Activated CD4-positive, alpha-beta T cell treated with anti-CD3 and anti-CD28 coated beads, Interleukin-2, amount 10 ng/mL, durations not matched to agents 24 days and 14 days (primary cell): Measurements from ENCODE around the gene ZNHIT1. TPM values are rescaled to one million over a fixed set of nuclear protein-coding genes. Genes with fewer than 3 reads are reported as not detected.
"Not testable (repeated sequence)": the region's sequence is repeated elsewhere in the genome, so short reads cannot be mapped to it uniquely, and the experiment has no call there.

Source experiments
- DNase-seq: peaks from one replicate; pipeline ENCODE4 v3.0.0; 2022
- H3K27ac Mint-ChIP-seq: one replicate; pipeline ENCODE4 v1.8.0; 2022; ENCODE audit warnings: mild to moderate bottlenecking, mixed read lengths
- H3K27me3 Mint-ChIP-seq: one replicate; pipeline ENCODE4 v1.8.0; 2022; ENCODE audit warnings: mixed read lengths
- H3K36me3 Mint-ChIP-seq: one replicate; pipeline ENCODE4 v1.8.0; 2022; ENCODE audit warnings: low read depth, mild to moderate bottlenecking, mixed read lengths
- H3K4me1 Mint-ChIP-seq: one replicate; pipeline ENCODE4 v1.8.0; 2021; ENCODE audit warnings: mixed read lengths
- H3K4me3 Mint-ChIP-seq: one replicate; pipeline ENCODE4 v1.8.0; 2022; ENCODE audit warnings: mild to moderate bottlenecking, moderate library complexity, mixed read lengths
- H3K9me3 Mint-ChIP-seq: one replicate; pipeline ENCODE4 v1.8.0; 2021; ENCODE audit warnings: mixed read lengths
- intact Hi-C: fragments of 100-400 bp; cut with micrococcal nuclease; formaldehyde crosslinking; loops from one replicate; pipeline ENCODE4 v1.15.1; 2023
- total RNA-seq: library from RNA; stranded (reverse); gene quantifications from 2 replicates; pipeline ENCODE4 v1.2.3, GENCODE V29; 2022

ZNHIT1 gene
- total RNA-seq, 1 donor from 2014 or later: 53.8 TPM

DNA sequence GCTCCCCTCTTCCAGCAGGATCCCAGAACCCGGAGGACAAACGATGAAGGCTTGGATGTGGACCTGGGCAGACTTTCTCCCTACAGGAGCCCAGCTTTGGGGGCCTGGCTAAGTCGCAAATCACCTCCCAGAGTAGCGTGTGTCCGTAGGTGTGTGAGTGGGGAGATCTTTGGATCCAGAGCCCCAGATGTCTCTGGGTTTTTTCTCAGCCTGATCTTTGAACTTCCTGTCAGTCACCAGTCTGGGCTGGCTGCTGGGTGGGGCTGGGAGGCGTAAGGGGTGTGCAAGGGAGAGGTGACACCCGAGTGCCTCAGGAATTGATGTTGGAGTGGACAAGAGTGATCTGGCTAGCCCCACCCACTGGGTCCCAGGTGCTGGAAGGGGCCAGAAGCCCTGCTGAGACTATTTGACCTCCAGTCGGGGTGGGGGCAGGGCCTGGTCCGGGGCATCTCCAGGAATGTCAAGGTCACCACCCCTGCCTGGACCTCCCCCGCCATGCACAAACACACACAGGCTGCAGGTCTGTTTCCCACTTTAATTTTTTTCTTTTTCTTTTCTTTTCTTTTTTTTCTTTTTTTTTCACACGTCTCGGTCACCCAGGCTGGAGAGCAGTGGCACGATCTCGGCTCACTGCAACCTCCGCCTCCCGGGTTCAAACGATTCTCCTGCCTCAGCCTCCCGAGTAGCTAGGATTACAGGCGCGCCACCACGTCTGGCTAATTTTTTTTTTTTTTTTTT, 16.9 kb upstream of the ZNHIT1 start, which contains the start of gene MOGAT3:
Gene MOGAT3, minus strand, starts transcription at position 175 of the 738 bp plus-strand sequence. CDS start 182 bp downstream, outside the sequence.
- Mint-ChIP-seq H3K9me3 (no peaks in the 10 kb centered on the region), H3K27me3 (peaks cover 28% of the 10 kb centered on the region), H3K4me1 (peaks cover 8% of the 10 kb centered on the region), H3K27ac (peak within 1 kb of the TSS; percentile 62), H3K36me3 (peaks cover 4% of the 10 kb centered on the region), H3K4me3 (no peak within 1 kb of the TSS)
- no peak for DNase-seq
- intact Hi-C loops: no loop called here

DNA sequence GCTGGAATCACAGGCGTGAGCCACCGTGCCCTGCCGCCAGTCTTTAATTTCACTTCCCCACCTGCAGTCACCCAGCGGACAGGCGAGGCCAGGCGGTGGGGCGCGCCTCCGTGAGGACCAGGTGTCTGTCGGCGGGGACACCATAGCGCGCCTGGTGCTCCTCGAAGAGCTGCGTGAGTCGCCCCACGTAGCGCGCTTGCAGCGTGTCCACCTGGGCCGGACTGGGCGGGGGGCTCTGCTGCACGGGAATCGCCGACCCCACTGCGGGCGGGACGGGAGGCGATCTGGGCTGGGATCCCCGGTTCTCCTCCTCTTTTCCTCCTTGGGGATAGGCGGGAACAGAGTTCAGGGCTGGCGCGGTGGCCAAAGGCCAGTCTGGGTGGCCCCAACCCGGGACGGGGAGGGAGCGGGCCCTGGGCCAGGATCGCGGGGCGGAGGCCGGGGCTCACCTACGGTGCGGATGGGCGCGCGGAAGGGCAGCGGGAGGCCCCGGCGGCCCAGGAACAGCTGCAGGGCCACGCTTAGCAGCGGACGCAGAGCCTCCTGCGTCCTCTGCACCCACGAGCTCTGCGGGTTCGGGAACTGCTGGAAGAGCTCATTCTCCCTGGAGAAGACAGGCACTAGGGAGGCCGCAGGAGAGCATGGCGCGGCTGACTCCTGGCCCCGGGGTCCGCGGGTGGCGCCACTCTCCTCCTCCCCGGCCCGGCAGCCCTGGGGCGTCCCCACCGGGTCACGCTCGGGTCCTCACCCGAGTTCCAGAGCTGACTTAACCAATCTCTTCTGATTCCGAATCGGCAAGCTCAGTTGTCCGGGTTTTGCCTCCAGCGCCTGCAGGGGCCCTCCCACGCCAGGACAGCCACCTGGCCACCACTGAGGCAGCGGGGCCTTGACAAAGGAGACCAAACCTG, 16.0 kb upstream of the ZNHIT1 start:
- Mint-ChIP-seq H3K27ac (no peak overlapping the region), H3K4me3 (no peak overlapping the region)

DNA sequence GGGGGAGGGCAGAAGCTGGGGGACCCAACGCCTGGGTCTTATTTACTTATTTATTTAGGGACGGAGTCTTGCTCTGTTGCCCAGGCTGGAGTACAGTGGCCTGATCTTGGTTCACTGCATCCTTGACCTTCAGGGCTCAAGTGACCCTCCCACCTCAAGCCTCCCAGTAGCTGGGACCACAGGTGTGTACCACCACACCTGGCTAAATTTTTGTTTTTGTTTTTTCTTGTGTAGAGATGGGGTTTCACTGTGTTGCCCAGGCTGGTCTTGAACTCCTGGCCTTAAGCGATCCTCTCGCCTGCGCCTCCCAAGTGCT, 15.4 kb upstream of the ZNHIT1 start:
- intact Hi-C loops: no loop called here
- Mint-ChIP-seq H3K4me1 (peaks cover 8% of the 10 kb centered on the region), H3K27ac (no peak overlapping the region), H3K27me3 (peaks cover 28% of the 10 kb centered on the region), H3K36me3 (peaks cover 10% of the 10 kb centered on the region), H3K9me3 (no peaks in the 10 kb centered on the region), H3K4me3 (no peak overlapping the region)
- no peak for DNase-seq

More for the DNA sequence above, 16.0 kb upstream of the ZNHIT1 start:
- Mint-ChIP-seq H3K4me1 (peaks cover 8% of the 10 kb centered on the region), H3K27me3 (peaks cover 28% of the 10 kb centered on the region), H3K36me3 (peaks cover 10% of the 10 kb centered on the region), H3K9me3 (no peaks in the 10 kb centered on the region)
- intact Hi-C loops: no loop called here
- DNase-seq: no peak

DNA sequence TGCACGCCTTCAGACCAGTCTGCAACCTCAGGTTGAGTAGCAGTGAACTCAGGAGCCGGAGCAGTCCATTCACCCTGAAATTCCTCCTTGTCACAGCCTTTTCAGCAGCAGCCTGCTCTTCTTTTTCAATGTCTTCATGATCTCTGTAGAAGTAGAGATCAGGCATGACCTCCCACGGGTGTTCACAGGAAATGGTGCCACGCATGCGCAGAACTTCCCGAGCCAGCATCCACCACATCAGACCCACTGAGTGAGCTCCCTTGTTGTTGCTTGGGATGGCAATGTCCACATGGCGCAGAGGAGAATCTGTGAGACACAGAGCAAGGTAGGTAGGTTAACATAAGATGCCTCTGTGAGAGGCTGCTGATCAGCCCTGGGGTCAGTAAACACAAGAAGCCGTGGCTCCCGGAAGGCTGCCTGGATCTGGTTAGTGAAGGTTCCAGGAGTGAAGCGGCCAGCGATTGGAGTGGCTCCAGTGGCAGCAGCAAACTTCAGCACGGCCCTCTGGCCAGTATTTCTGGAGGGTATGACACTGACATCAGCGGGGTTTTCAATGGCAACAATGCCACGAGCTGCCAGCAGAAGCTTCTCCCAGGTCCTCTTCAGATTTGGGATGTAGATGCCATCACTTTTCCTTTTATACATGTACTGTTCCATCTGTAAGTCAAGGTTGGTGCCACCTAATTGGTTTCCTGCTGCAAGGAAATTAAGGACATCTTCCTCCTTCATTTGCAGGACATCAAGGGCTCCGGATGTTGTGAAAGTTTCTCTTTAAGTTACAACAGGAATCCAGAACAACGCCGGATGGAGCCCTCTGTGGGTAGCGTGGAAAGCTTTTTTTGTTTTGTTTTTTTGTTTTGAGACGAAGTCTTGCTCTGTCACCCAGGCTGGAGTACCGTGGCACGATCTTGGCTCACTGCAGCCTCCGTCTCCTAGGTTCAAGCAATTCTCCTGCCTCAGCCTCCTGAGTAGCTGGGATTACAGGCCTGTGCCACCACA, 13.9 kb upstream of the ZNHIT1 start:
- H3K4me1 Mint-ChIP-seq, intact Hi-C loops: not testable (repeated sequence)
- H3K4me3 Mint-ChIP-seq: peak overlapping the region; percentile 64

DNA sequence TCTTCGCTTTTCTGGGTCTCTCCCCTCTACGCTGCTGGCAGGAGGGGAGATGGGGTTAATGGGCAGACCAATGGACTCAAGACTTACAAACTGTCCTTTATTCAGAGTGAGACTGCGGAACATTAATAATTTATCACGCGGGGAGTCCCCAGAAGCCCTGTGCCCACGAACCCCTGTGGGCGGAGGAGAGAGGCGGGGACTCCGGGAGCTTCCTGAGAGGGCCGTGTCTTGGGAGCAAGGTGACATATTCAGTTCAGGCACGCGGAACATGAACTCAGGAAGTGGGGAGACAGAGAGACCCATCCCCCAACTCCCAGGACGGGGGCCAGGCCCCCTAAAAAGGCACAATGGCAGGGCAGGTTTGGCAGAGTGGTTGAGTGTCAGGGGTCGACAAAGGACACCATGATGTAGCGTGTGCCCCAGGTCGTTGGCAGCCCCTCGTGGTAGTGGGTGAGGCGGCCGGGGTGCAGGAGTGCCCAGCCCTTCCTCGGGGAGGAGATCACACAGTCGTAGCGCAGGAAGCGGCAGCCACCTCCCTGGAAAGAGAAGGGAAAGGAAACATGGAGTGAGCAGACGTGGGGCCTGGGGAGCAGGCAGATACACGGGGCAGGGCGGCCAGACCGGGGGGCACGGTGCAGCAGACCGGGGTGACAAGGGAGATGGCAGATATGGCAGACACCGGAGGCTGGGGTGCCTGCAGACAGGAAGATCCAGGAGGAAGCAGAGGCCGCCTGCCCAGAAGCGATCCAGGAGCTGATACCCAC, 11.9 kb upstream of the ZNHIT1 start:
- peaks cover 17% of the 10 kb centered on the region for H3K27me3 Mint-ChIP-seq
- intact Hi-C loops: no loop called here
- no peak for DNase-seq
- H3K27ac Mint-ChIP-seq: no peak overlapping the region
- no peak overlapping the region for H3K4me3 Mint-ChIP-seq
- H3K9me3 Mint-ChIP-seq: no peaks in the 10 kb centered on the region
- peaks cover 25% of the 10 kb centered on the region for H3K36me3 Mint-ChIP-seq
- H3K4me1 Mint-ChIP-seq: peaks cover 6% of the 10 kb centered on the region

More for the DNA sequence above, 13.9 kb upstream of the ZNHIT1 start:
- Mint-ChIP-seq H3K36me3 (peaks cover 15% of the 10 kb centered on the region), H3K27me3 (peaks cover 28% of the 10 kb centered on the region), H3K27ac (peak overlapping the region; percentile 91)
- DNase-seq: peak; percentile 74
- H3K9me3 Mint-ChIP-seq: not testable (repeated sequence)

DNA sequence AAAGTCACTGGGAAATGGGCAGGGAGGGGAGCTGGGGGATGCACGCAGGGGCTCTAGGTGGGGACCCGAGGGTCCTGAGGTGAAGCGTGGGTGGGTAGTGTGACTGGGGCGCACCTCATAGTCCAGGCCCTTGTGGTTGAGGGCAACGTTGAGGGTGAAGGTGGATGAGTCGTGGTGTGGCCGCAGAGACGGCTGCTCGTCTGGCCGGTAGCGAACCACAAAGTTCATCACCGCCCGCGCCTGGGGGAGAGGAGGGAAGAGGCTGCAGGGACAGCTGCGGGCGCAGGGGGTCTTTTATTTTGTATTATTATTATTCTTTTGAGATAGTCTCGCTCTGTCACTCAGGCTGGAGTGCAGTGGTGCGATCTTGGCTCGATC, 11.3 kb upstream of the ZNHIT1 start:
- Mint-ChIP-seq H3K4me3 (no peak overlapping the region), H3K27me3 (peaks cover 13% of the 10 kb centered on the region), H3K4me1 (peaks cover 6% of the 10 kb centered on the region), H3K27ac (no peak overlapping the region), H3K36me3 (peaks cover 26% of the 10 kb centered on the region), H3K9me3 (no peaks in the 10 kb centered on the region)
- DNase-seq: no peak
- intact Hi-C loops: no loop called here

DNA sequence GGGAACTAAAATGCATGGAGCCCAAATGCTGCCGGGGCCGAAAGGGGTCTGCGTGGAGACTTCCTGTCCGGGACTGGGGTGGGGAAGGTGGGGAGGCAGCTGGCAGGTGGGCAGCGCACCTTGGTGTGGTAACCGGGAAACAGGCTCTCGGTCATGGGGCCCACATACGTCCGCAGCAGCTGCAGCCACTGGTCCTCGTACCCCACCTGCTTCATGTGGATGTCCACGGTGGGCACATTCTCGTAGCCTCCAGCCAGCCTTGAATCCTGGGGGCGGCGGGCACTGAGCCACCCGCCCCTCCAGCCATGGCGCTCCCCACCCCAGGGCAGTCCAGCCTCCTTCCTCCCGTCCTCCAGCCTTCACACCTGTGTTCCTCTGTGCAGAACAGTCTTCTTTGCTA, 10.5 kb upstream of the ZNHIT1 start:
- Mint-ChIP-seq H3K36me3 (peaks cover 31% of the 10 kb centered on the region), H3K27ac (no peak overlapping the region), H3K9me3 (no peaks in the 10 kb centered on the region), H3K4me1 (peaks cover 6% of the 10 kb centered on the region), H3K4me3 (no peak overlapping the region), H3K27me3 (peaks cover 13% of the 10 kb centered on the region)
- DNase-seq: no peak
- intact Hi-C loops: no loop called here

DNA sequence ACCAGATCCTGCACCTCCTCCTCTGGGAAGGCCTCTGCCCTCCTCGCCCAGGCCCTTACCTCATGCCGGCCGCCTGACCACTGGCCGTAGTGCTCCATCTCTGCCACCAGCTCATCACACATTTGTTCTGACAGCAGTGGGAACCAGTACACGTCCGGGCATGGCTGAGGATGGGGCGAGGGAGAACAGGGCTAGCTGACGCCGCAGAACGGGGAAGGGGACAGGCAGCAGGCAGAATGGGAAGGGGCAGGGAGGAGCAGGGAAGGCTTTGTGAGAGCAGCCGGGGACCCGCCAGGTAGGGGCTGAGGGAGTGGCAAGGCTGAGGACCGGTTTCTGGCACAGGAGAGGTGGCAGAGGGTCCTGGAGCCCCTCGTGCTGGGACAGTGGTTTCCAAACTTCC, 9.2 kb upstream of the ZNHIT1 start:
- Mint-ChIP-seq H3K36me3 (peaks cover 34% of the 10 kb centered on the region), H3K9me3 (no peaks in the 10 kb centered on the region), H3K27ac (no peak overlapping the region), H3K4me3 (no peak overlapping the region), H3K4me1 (peaks cover 5% of the 10 kb centered on the region), H3K27me3 (peaks cover 4% of the 10 kb centered on the region)
- intact Hi-C loops: no loop called here
- no peak for DNase-seq

DNA sequence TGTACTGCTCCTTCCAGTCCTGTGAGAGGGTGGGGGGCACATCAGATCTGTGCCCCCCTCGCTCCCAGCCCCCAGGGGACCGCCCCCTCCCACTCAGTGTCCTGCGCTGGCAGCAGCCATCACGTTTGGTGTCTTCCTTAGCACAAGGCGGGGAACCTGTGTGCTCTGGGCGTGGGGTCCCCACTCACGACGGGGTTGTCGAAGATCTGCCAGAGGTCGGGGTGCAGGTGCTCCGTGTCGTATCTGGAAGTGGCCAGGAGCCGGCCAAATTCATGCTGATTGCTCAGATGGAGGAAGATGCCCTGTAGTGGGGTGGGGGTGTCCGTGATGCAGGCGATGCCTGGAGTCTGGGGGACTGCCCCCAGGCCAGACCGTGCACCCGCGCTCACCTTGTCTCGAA, 7.8 kb upstream of the ZNHIT1 start:
- DNase-seq: no peak
- no peak overlapping the region for H3K4me3 Mint-ChIP-seq
- H3K36me3 Mint-ChIP-seq: peaks cover 38% of the 10 kb centered on the region
- no peak overlapping the region for H3K27ac Mint-ChIP-seq
- peaks cover 3% of the 10 kb centered on the region for H3K4me1 Mint-ChIP-seq
- intact Hi-C loops: loop anchor here (10.0 kb wide), 1 partner anchor 75 kb away; no protein-coding TSS in a partner anchor
- H3K9me3 Mint-ChIP-seq: no peaks in the 10 kb centered on the region
- H3K27me3 Mint-ChIP-seq: no peaks in the 10 kb centered on the region

DNA sequence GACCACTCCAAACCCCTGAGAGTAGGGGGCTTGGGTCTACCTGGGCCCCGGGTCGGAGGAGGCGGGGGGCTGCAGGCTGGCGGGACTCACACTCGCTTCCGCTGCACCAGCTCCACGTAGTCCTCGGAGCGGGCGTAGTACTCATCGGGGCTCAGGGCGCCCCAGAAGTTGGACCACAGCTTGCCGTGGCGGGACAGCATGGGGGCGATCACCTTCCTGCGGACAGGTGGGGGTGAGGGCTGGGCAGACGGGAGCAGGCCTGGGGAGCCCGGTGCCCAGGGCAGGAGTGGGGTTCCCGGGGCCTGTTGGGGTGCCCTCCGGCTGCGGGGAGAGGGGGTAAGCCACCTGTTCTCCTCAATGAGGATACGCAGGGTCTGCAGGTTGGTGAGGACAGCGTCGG, 6.5 kb upstream of the ZNHIT1 start:
- Mint-ChIP-seq H3K9me3 (no peaks in the 10 kb centered on the region), H3K4me1 (peaks cover 8% of the 10 kb centered on the region), H3K27ac (no peak overlapping the region), H3K36me3 (peaks cover 39% of the 10 kb centered on the region), H3K27me3 (no peaks in the 10 kb centered on the region), H3K4me3 (no peak overlapping the region)
- DNase-seq: no peak
- intact Hi-C loops: loop anchor here (10.0 kb wide), 1 partner anchor 73 kb away; no protein-coding TSS in a partner anchor

DNA sequence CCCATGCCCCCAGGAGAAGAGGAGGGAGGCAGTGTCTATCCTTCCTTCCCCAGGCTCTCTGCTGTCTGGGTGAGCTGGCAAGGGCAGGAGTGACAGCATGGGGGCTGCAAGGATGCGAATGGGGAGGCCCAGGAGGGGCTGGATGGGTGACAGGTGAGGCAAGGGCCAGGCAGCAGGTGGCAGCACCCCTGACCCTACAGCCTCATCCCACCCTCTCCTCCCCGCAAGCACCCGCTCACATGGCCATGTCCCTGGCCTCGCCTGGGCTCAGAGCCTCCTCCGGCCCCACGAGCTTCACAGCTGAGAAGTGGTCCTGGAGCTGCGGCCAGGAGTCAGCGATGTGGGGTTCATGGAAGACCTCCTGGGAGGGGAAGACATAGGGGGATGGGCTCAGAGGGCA, 6.0 kb upstream of the ZNHIT1 start:
- Mint-ChIP-seq H3K4me3 (no peak overlapping the region), H3K27me3 (no peaks in the 10 kb centered on the region), H3K4me1 (peaks cover 11% of the 10 kb centered on the region), H3K9me3 (no peaks in the 10 kb centered on the region), H3K36me3 (peaks cover 40% of the 10 kb centered on the region), H3K27ac (no peak overlapping the region)
- intact Hi-C loops: loop anchor here (10.0 kb wide), 1 partner anchor 73 kb away; no protein-coding TSS in a partner anchor
- DNase-seq: no peak

DNA sequence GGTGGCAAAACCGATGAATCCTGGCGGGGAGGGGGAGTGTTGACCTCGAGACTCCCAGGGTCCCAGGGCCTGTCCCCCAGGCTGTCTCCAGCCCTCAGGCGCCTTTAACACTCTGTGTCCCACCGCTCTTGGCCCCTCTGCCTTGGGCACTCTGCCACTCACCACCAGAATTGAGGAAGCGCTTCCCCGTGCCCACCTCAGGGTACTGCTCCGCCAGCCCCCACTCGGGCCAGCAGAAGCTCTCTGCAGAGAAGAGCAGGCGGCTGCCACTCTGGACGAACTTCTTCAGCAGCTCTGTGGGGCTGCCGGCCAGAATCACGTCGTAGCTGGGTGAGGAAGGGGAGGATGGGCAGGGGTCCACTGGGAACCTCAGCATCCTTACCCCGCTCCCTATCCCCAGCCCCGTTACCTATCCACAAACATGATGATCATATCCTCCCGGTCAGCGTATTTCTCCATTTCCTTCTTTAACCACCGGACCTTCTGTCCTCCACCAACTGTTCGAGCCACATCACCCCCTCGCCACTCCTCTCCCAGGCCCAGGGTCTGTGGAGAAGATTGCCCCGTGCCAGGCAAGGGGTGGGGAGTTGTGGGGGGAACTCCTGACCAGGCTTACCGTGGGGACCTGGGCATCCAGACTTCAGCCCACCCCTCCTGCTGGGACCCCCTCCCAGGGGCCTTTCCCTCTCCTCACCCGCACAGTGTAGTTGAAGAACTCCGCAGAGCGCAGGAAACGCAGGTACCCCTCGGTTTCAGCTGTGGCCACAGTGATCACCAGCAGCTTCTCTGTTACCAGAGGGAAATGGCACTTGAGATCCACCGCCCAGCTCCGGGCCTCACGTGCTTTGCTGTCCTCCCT, 1.7 kb upstream of the ZNHIT1 start:
- no peak for DNase-seq
- Mint-ChIP-seq H3K36me3 (peaks cover 27% of the 10 kb centered on the region), H3K4me1 (peaks cover 31% of the 10 kb centered on the region), H3K27me3 (no peaks in the 10 kb centered on the region), H3K9me3 (no peaks in the 10 kb centered on the region), H3K4me3 (peak overlapping the region; percentile 99), H3K27ac (peak overlapping the region; percentile 71)
- intact Hi-C loops: loop anchor here (10.0 kb wide), 1 partner anchor 69 kb away; no protein-coding TSS in a partner anchor
